ENCODE results near the gene GPSM3.

GPSM3 gene

GRCh38 chr6:32175711-32176475, 16.6 kb downstream of the GPSM3 start, which contains the start of gene AGPAT1:
Gene AGPAT1 (minus strand): TSS chr6:32176084. CDS start chr6:32171496, 4,588 bp downstream.
- peak; percentile 26 for TF ChIP-seq CTCF (IDR thresholded peaks at IDR 0.05)
- Histone ChIP-seq H3K4me1 (ENCODE audit: control insufficient read depth in 1 of 2, insufficient read depth in 1 of 2, low read depth in 1 of 2, low read length in 1 of 2) (peaks cover 50 to 58% of the 10 kb centered on the region in 2 experiments), H3K27me3 (no peaks in the 10 kb centered on the region)

GRCh38 chr6:32175322-32175710, 17.1 kb downstream of the GPSM3 start:
- Histone ChIP-seq H3K4me3 (ENCODE audit: low read depth in 1 of 2, low read length in 1 of 2) (peak overlapping the region; percentile 75 to 92), H3K27me3 (no peaks in the 10 kb centered on the region), H3K4me1 (ENCODE audit: control insufficient read depth in 1 of 2, insufficient read depth in 1 of 2, low read depth in 1 of 2, low read length in 1 of 2) (peaks cover 50 to 58% of the 10 kb centered on the region in 2 experiments), H3K9me3 (no peaks in the 10 kb centered on the region), H3K27ac (peak overlapping the region; percentile 97), H3K36me3 (peaks cover 11% of the 10 kb centered on the region)
- no peak for TF ChIP-seq CTCF (IDR thresholded peaks at IDR 0.05)

More at GRCh38 chr6:32175711-32176475, 16.6 kb downstream of the GPSM3 start, which contains the start of gene AGPAT1:
- peak within 1 kb of the TSS; percentile 97 for H3K27ac ChIP-seq
- no peaks in the 10 kb centered on the region for H3K9me3 ChIP-seq
- H3K36me3 ChIP-seq: peaks cover 11% of the 10 kb centered on the region
- peak within 1 kb of the TSS; percentile 75 to 92 for H3K4me3 ChIP-seq (ENCODE audit: low read depth in 1 of 2, low read length in 1 of 2)

- no peak overlapping the region for H3K4me3 ChIP-seq (ENCODE audit: low read depth in 1 of 2, low read length in 1 of 2)
- H3K4me1 ChIP-seq (ENCODE audit: control insufficient read depth in 1 of 2, insufficient read depth in 1 of 2, low read depth in 1 of 2, low read length in 1 of 2): peaks cover 46 to 55% of the 10 kb centered on the region in 2 experiments
- H3K9me3 ChIP-seq: no peaks in the 10 kb centered on the region
- H3K27me3 ChIP-seq: no peaks in the 10 kb centered on the region
- peaks cover 19% of the 10 kb centered on the region for H3K36me3 ChIP-seq
- no peak overlapping the region for H3K27ac ChIP-seq
- no peak for TF ChIP-seq CTCF (IDR thresholded peaks at IDR 0.05)
These were observed 18.0 kb downstream of the GPSM3 start for GRCh38 chr6:32174416-32174815.

GRCh38 chr6:32173051-32173727, 19.3 kb downstream of the GPSM3 start:
- H3K4me1 ChIP-seq (ENCODE audit: control insufficient read depth in 1 of 2, insufficient read depth in 1 of 2, low read depth in 1 of 2, low read length in 1 of 2): peaks cover 36 to 44% of the 10 kb centered on the region in 2 experiments
- H3K27ac ChIP-seq: peak overlapping the region; percentile 44
- no peaks in the 10 kb centered on the region for H3K9me3 ChIP-seq
- TF ChIP-seq CTCF (IDR thresholded peaks at IDR 0.05): no peak
- no peaks in the 10 kb centered on the region for H3K27me3 ChIP-seq
- peaks cover 31% of the 10 kb centered on the region for H3K36me3 ChIP-seq
- H3K4me3 ChIP-seq (ENCODE audit: low read depth in 1 of 2, low read length in 1 of 2): no peak overlapping the region

- Histone ChIP-seq H3K4me1 (ENCODE audit: control insufficient read depth in 1 of 2, insufficient read depth in 1 of 2, low read depth in 1 of 2, low read length in 1 of 2) (peaks cover 22 to 30% of the 10 kb centered on the region in 2 experiments), H3K36me3 (peaks cover 44% of the 10 kb centered on the region)
These were observed 21.2 kb downstream of the GPSM3 start for GRCh38 chr6:32171234-32171633.

More at GRCh38 chr6:32171234-32171633, 21.2 kb downstream of the GPSM3 start:
- TF ChIP-seq CTCF (IDR thresholded peaks at IDR 0.05): no peak
- Histone ChIP-seq H3K27me3 (no peaks in the 10 kb centered on the region), H3K9me3 (no peaks in the 10 kb centered on the region), H3K4me3 (ENCODE audit: low read depth in 1 of 2, low read length in 1 of 2) (no peak overlapping the region), H3K27ac (no peak overlapping the region)

All from neutrophil (primary cell).